Mesothelial cell of epicardium (in vitro differentiated cells): ENCODE data around the gene ADAD2. TPM values are rescaled to one million over a fixed set of nuclear protein-coding genes. Genes with fewer than 3 reads are reported as not detected.

Source experiments
- DNase-seq, 2 experiments: peaks; one replicate each; pipeline ENCODE4 v3.0.0; 2021; ENCODE audit warnings: low spot score in 2 of 2; ENCODE audit not compliant: unreplicated experiment in 2 of 2
- H3K27ac Mint-ChIP-seq: 2 replicates; pipeline ENCODE4 v1.8.0; 2021; ENCODE audit warnings: mixed read lengths
- H3K27me3 Mint-ChIP-seq: 2 replicates; pipeline ENCODE4 v1.8.0; 2021; ENCODE audit warnings: low read depth, mixed read lengths
- H3K36me3 Mint-ChIP-seq: 2 replicates; pipeline ENCODE4 v1.8.0; 2021; ENCODE audit warnings: mixed read lengths
- H3K4me1 Mint-ChIP-seq: 2 replicates; pipeline ENCODE4 v1.8.0; 2021; ENCODE audit warnings: mixed read lengths
- H3K4me3 Mint-ChIP-seq: 2 replicates; pipeline ENCODE4 v1.8.0; 2021; ENCODE audit warnings: mild to moderate bottlenecking, moderate library complexity, mixed read lengths
- H3K9me3 Mint-ChIP-seq: 2 replicates; pipeline ENCODE4 v1.8.0; 2021; ENCODE audit warnings: mixed read lengths
- CTCF ChIP-seq: fragments of 200-600 bp; sonication (generic); IDR thresholded peaks from one replicate; pipeline ENCODE4 v1.5.0; 2021; ENCODE audit warnings: antibody characterized with exemption; ENCODE audit not compliant: unreplicated experiment
- total RNA-seq: library from RNA; stranded (reverse); gene quantifications from 3 replicates; pipeline ENCODE4 v1.2.1, GENCODE V29; 2021

The ADAD2 gene
- 0.34 TPM in 1 of 3 replicates, not detected in the others for total RNA-seq

GRCh38 chr16:84190731-84191388 lies at the start of gene ADAD2:
ADAD2 (plus strand) TSS chr16:84191157; CDS start chr16:84191231, 74 bp downstream.
- no peak for TF ChIP-seq CTCF
- Mint-ChIP-seq H3K9me3 (no peaks in the 10 kb centered on the region), H3K27ac (no peak within 1 kb of the TSS), H3K4me1 (peaks cover 5% of the 10 kb centered on the region), H3K27me3 (no peaks in the 10 kb centered on the region), H3K36me3 (no peaks in the 10 kb centered on the region), H3K4me3 (no peak within 1 kb of the TSS)
- no peak for DNase-seq

- peaks cover 9% of the 10 kb centered on the region for H3K27me3 Mint-ChIP-seq
- TF ChIP-seq CTCF = no peak
- H3K9me3 Mint-ChIP-seq = peaks cover 6% of the 10 kb centered on the region
- H3K4me1 Mint-ChIP-seq = peaks cover 22% of the 10 kb centered on the region
- peak overlapping the region; percentile 97 for H3K4me3 Mint-ChIP-seq
- DNase-seq = no peak
- peaks cover 7% of the 10 kb centered on the region for H3K36me3 Mint-ChIP-seq
- no peak overlapping the region for H3K27ac Mint-ChIP-seq
Measured at GRCh38 chr16:84143081-84143480, 47.9 kb upstream of the ADAD2 start.

GRCh38 chr16:84143784-84144199 lies 47.2 kb upstream of the ADAD2 start:
- H3K27ac Mint-ChIP-seq = peak overlapping the region; percentile 96
- H3K4me1 Mint-ChIP-seq = peaks cover 17% of the 10 kb centered on the region
- H3K4me3 Mint-ChIP-seq = peak overlapping the region; percentile 97
- peaks cover 6% of the 10 kb centered on the region for H3K9me3 Mint-ChIP-seq
- no peak for TF ChIP-seq CTCF
- DNase-seq = no peak
- H3K27me3 Mint-ChIP-seq = peaks cover 9% of the 10 kb centered on the region
- peaks cover 7% of the 10 kb centered on the region for H3K36me3 Mint-ChIP-seq

- TF ChIP-seq CTCF = no peak
Measured at GRCh38 chr16:84144209-84144858, 46.6 kb upstream of the ADAD2 start.

GRCh38 chr16:84144859-84145639 lies 45.9 kb upstream of the ADAD2 start, which contains the start of the genes DNAAF1 and HSDL1:
DNAAF1 (plus strand) TSS chr16:84145308; CDS start chr16:84145441, 133 bp downstream.
HSDL1 (minus strand) TSS chr16:84145177; CDS start chr16:84131321, 13,856 bp downstream.
- Mint-ChIP-seq H3K27me3 (peaks cover 11% of the 10 kb centered on the region), H3K9me3 (peaks cover 6% of the 10 kb centered on the region), H3K36me3 (peaks cover 7% of the 10 kb centered on the region), H3K4me1 (peaks cover 6% of the 10 kb centered on the region), H3K27ac (peak within 1 kb of the TSS; percentile 96), H3K4me3 (peak within 1 kb of the TSS; percentile 97)
- TF ChIP-seq CTCF = no peak
- DNase-seq = peak; percentile 94 to 99

More at GRCh38 chr16:84144209-84144858, 46.6 kb upstream of the ADAD2 start:
- H3K9me3 Mint-ChIP-seq = peaks cover 6% of the 10 kb centered on the region
- H3K27ac Mint-ChIP-seq = peak overlapping the region; percentile 96
- peaks cover 11% of the 10 kb centered on the region for H3K4me1 Mint-ChIP-seq
- H3K36me3 Mint-ChIP-seq = peaks cover 7% of the 10 kb centered on the region
- peak; percentile 32 to 50 for DNase-seq
- H3K27me3 Mint-ChIP-seq = peaks cover 9% of the 10 kb centered on the region
- peak overlapping the region; percentile 97 for H3K4me3 Mint-ChIP-seq
